ENCODE data around the gene FAM174C. TPM values are rescaled to one million over a fixed set of nuclear protein-coding genes. Genes with fewer than 3 reads are reported as not detected.
A peak's percentile ranks its signal among the peaks of the same experiment; 100 is the strongest.

The FAM174C gene
- total RNA-seq, 1 experiment from 2014 or later: 110 TPM

- Histone ChIP-seq H3K4me1 (ENCODE audit: insufficient read depth, low read length) (peaks cover 64% of the 10 kb centered on the region), H3K4me3 (ENCODE audit: low read length) (peak overlapping the region; percentile 67), H3K9ac (ENCODE audit: low read length) (peak overlapping the region; percentile 37), H3F3A (ENCODE audit: low read length, unreplicated experiment) (no peaks in the 10 kb centered on the region), H3K27ac (ENCODE audit: low read length) (peak overlapping the region; percentile 82), H3K9me3 (ENCODE audit: low read length) (no peaks in the 10 kb centered on the region), H3K36me3 (ENCODE audit: low read depth, low read length) (no peaks in the 10 kb centered on the region), H3K4me2 (ENCODE audit: low read length) (peak overlapping the region; percentile 96), H4K20me1 (ENCODE audit: low read length) (no peaks in the 10 kb centered on the region), H3K9me2 (replicated peaks; ENCODE audit: low read length) (no peaks in the 10 kb centered on the region), H3K79me2 (ENCODE audit: low read length) (peaks cover 27% of the 10 kb centered on the region), H3K27me3 (ENCODE audit: low read length) (no peaks in the 10 kb centered on the region), H2AFZ (ENCODE audit: low read length) (peak overlapping the region; percentile 67)
- ATAC-seq (peak; percentile 9), DNase-seq (peak; percentile 54)
- TF ChIP-seq EZH2 (IDR thresholded peaks at IDR 0.05; ENCODE audit: low read length, unreplicated experiment) (no peak), EZH2phosphoT487 (IDR thresholded peaks at IDR 0.05; ENCODE audit: borderline replicate concordance, low read length) (no peak), CTCF (conservative IDR thresholded peaks at IDR 0.05; ENCODE audit: low read depth, low read length) (peak; percentile 84)
- POLR2A ChIA-PET (ENCODE audit: unreplicated experiment): interaction anchor here (0.9 kb wide), 1 partner anchor 8 kb away, joined by 3 read pairs; the partner anchor contains the start of gene FAM174C
- no TSS peak for BruUV-seq (replicated peaks)
- intact Hi-C loops (cut with micrococcal nuclease): loop anchor here (1.0 kb wide), 1 partner anchor 23 kb away; no protein-coding TSS in a partner anchor
- CTCF ChIA-PET: interaction anchor here (0.6 to 3.8 kb wide), 5 partner anchors 9 to 95 kb away, joined by 6 to 124 read pairs (median 13); no protein-coding TSS in a partner anchor
These were observed 8.3 kb upstream of the FAM174C start for GRCh38 chr19:1266916-1267476.

- Histone ChIP-seq H3K4me3 (ENCODE audit: low read length) (peak overlapping the region; percentile 67), H3K36me3 (ENCODE audit: low read depth, low read length) (no peaks in the 10 kb centered on the region; the same call in 1 of the 2 replicates), H3K9ac (ENCODE audit: low read length) (no peak overlapping the region), H3F3A (ENCODE audit: low read length, unreplicated experiment) (no peaks in the 10 kb centered on the region), H3K79me2 (ENCODE audit: low read length) (peaks cover 31% of the 10 kb centered on the region), H4K20me1 (ENCODE audit: low read length) (no peaks in the 10 kb centered on the region), H3K27ac (ENCODE audit: low read length) (no peak overlapping the region), H3K27me3 (ENCODE audit: low read length) (no peaks in the 10 kb centered on the region), H3K9me3 (ENCODE audit: low read length) (no peaks in the 10 kb centered on the region), H3K9me2 (replicated peaks; ENCODE audit: low read length) (no peaks in the 10 kb centered on the region), H2AFZ (ENCODE audit: low read length) (peak overlapping the region; percentile 67; the same call in 1 of the 2 replicates), H3K4me1 (ENCODE audit: insufficient read depth, low read length) (peaks cover 64% of the 10 kb centered on the region), H3K4me2 (ENCODE audit: low read length) (peak overlapping the region; percentile 96)
- CTCF ChIA-PET: interaction anchor here (3.8 kb wide), 1 partner anchor 23 kb away, joined by 124 read pairs; no protein-coding TSS in a partner anchor
- DNase-seq (no peak), ATAC-seq (no peak)
- TF ChIP-seq EZH2 (IDR thresholded peaks at IDR 0.05; ENCODE audit: low read length, unreplicated experiment): no peak
- TF ChIP-seq EZH2phosphoT487 (IDR thresholded peaks at IDR 0.05; ENCODE audit: borderline replicate concordance, low read length): no peak
- no peak for TF ChIP-seq CTCF (conservative IDR thresholded peaks at IDR 0.05; ENCODE audit: low read depth, low read length)
- intact Hi-C loops (cut with micrococcal nuclease): no loop called here
- POLR2A ChIA-PET (ENCODE audit: unreplicated experiment): no interaction called here
- no TSS peak for BruUV-seq (replicated peaks)
These were observed 7.7 kb upstream of the FAM174C start for GRCh38 chr19:1267477-1268225.
